Measurements from ENCODE around the gene FGR.
"Not testable (repeated sequence)": the region's sequence is repeated elsewhere in the genome, so short reads cannot be mapped to it uniquely, and the experiment has no call there.

FGR gene

DNA sequence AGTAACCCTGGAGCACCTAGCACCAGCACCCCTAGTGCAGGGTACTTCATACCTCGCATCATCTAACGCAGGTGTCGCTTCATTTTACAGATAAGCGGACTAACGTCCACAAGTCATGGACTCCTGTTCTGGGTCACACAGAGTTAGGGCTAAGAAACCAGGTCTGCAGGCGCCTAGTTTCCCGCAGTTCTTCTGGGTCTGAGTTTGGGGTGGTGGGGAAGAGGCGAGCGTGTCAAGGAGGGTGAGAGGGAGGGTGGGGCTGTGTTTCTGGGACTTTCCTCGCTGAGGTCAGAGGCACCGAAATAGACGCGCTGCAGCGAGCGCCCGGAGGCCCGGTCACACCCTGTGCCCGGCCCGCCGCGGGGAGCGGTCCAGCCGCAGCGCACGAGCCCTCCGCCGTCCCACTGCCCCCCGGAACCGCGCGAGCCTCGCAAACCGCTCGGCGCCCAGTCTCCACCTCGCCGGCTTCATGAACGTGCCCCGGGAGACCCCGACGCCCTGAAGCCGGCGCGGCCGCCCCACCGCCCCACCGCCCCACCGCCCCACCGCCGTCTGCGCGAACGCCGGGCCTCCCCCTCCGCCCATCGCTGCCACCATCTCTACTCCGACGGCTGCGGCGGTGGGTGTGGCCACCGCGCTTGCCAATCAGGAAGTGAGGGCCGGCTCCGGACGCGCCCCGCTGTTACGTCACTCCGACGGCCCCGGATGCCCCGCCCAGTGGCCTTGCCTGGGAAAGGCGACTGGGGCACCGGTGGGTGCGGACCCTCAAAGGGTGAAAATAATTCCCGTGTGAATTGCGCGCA is 24.7 kb upstream of the FGR start:
- DNase-seq: peak; percentile 91

DNA sequence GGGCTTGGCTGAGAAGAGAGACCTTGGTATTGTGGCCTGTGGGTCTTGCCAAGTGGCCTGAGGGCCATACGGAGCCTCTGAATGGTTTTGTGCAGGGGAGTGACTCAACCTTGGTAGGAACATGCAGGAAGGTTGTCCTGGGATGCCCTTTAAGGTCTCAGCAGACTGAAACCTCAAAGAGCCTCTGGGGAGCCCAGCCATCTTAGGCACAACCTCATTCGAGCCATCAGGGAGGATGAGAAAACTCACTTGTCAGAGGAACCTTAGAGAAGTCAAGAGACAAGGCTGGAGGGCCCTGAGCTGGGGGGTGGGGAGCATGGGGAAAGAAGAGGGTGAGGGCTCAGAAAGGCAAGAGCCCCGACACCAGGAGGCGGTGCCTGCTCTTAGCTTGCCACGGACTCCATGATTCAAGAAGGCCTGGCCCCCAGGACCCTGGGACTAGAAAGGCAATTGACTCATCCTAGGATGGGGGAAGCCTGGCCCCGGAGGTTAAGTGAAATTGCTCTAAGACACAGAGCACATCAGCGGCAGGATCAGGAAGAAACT is 24.0 kb upstream of the FGR start:
- no peak for DNase-seq

DNA sequence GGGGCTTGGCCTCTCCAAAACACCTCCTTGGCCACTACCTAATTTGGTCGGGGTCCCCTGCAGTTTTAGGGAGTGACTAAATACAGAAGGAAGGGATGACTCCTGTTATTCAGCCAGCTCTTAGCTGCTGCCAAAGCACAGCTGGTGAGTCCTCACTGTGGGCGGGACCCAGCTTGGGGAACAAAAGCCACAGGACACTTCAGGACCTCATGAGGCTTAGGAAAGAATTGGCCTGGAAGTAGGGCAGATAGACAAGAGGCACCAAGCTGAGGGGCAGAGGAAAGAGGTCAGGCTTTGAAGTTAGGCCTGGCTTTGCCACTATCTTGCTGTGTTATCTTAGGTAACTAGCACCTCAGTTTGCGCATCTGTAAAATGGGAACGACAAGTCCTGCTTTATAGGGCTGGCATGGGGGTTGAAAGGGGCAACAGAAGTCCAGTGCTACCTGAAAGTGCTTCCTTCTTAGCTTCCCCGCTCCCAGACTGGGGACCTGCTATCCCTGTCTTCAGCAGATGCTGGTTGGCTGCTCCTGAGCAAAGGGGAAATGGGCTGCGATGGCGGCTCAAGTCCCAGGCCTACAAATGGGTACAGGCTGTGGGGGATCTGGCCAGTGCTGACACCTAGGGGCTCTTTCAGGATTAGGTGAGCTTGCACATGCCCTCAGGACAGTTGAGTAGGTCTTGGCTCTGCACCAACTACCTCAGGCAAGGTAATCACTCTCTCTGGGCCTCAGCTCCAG is 21.3 kb upstream of the FGR start:
- peak in 1 of 2 donors; percentile 48 for DNase-seq

DNA sequence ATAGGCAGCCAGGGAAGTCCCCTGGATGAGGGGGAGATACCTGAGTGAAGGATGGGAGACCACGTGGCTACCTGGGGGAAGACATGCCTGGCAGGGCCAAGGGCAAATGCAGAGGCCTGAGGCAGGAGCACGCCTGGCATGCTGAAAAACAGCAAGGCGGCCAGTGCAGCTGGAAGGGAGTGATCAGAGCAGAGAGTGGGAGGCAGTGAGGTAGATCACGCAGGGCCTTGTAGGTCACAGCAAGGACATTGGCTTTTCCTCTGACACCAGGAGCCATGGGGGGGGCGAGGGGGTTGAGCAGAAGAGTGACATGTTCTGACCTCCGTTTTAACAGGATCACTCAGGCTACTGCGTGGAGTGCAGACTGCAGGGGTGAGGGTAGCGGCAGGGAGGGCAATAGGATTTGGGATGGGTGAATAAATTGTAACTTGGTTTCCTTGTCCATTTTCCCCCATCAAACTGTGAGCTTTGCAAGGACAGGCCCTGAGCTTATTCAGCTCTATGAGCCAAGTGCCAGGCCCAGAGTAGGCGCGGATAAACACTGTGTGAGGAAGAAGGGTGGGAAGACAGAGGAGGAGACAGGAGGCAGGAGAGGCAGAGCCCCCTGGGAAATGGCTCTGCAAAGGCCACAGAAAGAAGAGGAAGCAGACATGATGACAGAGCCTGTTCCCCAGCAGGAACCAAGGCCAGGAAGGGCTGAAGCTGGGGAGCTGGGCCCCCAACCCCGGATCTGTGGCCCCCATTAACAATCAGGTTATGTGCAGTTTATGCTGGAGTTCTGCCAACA is 20.4 kb upstream of the FGR start:
- DNase-seq: no peak

DNA sequence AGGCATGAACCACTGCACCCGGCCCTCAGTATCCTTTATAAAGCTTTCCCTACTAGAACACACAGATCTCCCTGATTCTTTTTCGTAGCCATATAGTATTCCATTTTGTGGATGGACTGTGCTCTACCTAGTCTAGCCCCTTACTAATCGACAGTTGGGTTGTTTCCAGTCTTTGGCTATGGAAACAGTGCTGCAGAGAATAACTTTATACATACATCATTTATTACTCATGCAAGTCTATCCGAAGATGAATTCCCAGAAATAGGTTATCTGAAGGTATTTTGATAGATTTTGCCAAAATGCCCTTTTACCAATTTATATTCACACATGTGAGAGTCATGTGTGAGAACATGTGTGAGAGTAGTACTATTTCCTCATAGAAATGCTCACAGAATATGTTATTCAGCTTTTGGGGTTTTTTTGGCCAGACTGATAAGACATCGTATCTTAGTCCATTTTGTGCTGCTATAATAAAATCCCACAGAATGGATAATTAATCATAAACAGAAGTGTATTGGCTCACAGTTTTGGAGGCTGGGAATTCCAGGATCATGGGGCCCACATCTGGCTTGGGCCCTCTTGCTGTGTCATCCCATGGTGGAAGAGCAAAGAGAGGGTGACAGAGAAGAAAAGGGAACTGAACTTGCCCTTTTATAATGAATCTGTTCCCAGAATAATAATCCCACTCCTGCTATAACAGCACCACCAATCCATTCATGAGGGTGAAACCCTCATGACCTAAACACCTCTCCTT is 17.3 kb upstream of the FGR start:
- DNase-seq: no peak

DNA sequence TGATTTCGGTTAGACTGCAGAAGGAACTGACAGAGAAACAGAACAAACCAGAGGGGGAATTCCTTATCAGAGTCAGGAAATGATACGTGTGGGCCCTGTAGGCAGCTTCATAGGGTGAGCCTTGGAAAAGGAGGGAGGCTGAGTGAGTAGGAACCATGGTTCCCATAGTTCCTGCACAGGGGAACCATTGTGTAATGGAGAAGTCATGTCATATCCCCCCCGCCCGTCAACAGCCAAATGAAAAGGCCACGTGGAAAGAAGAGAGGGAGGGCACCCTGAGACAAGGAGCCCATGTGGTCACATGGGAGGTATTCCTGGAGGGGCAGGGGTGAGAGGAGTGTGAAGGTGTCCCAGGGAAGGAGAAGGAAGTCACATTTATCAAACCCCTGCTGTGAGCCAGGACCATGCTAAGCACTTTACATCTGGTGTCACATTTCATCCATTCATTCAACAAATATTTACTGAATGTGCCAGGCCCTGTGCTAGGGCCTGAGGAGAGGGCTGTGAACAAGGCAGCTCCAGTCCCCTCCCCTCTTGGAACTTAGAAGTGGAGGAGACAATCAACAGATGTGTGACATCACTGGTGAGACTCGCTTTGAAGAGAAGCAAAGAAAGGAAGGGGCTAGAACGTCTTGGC is 15.7 kb upstream of the FGR start:
- DNase-seq: peak in 1 of 2 donors; percentile 38

DNA sequence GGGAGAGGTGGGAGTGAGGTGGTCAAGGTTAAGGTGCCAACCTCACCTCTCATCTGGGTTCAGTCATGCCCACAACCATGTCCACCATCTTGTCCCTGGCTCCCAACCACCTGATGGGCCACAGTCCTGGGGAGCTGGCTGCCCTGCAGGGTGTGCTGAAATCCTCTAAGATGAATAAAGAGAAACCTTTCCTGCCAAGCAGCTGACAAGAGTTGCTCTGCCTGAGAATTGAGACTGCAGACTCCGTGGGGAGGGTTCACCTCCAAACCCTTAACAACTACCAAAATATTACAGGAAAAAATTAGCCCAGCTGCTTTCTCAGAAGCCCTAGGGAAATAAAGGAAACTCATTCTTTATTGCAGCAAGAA is 15.2 kb upstream of the FGR start:
- no peak for DNase-seq

DNA sequence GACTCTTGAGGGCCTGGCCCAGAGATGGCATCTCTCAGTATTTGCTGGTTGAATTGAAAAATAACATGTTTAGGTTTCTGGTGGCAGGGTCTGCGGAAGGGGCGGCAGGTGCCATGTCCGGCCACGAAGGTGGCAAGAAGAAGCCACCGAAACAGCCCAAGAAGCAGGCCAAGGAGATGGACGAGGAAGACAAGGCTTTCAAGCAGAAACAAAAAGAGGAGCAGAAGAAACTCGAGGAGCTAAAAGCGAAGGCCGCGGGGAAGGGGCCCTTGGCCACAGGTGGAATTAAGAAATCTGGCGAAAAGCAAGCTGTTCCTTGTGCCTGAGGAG is 14.3 kb upstream of the FGR start:
- DNase-seq: no peak

DNA sequence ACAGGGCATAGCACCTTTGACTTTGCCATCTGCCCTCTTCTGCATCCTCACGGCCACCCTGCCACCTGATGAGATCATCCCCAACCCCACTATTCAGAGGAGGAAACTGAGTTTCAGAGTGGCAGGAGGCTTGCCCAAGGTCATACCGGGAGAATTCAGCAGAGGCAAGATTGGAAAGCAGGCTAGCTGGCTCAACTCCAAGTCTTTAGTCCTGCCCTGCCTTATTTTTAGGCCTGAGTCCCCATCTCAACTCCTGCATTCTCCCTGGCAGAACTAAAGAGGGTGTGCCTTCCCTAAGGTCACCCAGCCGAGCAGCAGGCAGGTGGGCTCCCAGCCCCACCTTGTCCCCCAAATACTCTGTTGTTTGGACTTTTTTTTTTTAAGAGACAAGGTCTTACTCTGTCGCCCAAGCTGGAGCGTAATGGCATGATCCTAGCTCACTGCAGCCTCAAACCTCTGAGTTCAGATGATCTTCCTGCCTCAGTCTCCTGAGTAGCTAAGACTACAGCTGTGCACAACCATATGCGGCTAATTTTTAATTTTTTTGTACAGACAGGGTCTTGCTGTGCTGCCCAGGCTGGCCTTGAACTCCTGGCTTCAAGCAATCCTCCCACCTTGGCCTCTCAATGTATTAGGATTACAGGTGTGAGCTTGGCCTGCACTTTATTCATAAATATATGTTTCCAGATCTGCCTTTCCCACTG is 13.8 kb upstream of the FGR start:
- no peak for DNase-seq

DNA sequence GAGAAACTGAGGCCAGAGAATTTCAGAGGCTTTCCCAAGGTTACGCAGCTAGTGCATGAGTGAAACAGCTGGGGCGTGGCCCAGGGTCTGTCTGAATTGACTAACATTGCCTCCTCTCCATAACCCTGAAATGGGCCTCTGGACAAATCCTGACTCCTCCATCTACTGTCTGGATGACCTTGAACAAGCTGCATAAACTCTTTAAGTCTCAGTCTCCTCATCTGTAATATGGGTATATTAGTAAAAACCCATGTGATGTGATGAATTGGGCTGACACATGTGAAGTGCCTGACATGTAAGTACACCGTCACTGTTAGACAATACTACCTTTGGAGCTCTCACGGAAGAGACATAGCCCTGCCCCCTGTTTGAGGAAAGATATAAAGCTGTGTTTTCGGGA is 12.3 kb upstream of the FGR start:
- DNase-seq: no peak

DNA sequence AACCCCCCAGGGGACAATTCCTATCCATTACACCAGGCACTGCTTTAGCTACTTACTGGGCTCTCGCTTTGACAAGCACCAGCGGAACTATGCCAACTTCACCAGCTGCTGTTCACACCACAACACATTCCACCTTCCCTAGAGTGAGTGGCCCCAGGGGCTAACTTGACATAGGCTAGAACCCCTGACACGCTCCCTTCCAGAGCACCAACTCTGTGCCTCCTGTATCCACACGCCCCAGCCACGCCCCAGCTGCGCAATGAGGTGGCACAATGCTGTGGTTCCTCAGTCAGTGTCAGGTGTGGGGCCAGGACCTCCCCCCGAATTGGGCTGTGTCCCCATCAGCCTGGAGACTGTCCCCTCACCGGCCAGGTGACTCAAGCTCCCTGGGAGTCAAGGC is 11.7 kb upstream of the FGR start:
- DNase-seq: no peak

DNA sequence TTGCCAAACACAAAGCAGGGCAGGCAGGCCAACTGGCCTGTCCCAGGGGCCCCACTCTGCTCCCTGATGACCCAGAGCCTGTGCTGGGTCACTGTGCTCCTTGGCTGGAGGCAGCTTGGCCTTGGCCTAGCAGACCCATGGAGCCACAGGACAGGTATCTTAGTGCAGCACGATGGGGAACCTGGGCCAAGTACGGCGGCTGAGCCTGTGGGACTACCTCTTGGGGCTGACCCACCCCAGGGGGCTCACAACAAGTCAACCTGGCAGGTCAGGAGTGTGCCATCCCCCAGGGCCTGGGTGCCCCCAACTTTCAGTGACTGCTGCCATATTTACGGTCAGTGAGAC is 10.1 kb upstream of the FGR start:
- no peak for DNase-seq

DNA sequence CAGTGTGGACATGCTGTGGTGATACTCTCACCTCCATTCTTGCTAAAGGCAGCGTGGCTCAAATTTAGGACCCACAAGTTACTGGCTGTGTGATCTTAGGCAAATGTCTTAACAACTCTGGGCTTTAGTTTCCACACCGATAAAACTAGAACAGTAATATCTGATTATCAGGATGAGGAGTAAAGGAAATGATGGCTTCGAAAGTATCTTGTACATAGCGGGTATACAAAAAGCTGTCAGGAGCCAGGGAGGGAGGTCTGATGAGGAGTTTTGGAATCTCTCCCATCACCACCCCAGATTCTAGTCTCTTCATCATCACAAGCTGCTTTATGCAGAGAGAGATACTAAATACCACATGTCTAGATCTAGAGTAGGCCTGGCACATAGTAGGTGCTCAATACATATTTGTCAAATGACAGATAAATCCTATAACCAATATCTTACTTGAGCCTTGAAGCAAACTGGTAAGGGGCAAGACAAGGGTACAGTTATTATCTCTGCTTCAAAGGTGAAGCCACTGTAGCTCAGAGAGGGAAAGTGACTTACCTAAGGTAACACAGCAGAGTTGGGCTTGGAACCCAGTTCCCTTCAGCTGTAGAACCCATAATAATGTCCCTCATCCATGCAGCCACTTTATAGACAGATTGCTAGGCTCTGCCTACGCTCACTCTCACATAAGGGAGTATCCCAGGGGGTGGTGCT is 9.5 kb upstream of the FGR start:
- DNase-seq: no peak

DNA sequence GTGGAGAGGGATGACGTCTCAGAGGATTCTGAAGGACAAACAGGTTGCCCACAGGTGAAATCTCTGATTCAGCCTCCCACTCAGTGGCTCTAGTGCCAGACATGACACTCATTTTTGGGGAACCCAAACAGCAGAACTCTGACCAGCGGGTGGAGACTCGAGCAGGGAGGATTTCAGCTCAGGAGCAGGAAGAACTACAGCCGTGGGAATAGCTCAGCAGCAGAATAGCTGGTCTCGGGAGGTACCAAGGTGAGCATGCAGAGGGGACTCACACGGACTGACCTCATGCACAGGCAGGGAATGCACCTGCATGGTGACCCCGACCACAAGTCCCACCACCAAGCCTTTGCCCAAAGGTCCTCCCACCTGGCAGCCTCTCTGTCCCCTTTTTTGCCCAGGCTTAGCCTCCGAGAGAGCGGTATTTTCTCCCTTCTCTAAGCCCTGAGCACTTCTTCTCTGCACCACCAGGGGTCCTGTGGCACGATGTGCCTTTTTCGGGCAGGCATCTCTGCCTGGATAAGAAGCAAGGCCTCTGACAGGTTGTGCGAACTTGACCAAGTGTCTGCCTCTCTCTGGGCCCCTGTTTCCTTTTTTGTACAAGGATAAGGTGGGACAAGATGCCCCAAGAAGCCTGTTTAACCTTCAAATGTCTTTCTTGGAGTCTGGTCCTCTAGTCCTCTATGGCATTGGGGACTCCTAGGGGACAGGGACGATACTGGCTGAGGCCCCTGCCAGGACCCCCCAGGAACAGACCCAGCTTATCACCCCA is 8.8 kb upstream of the FGR start:
- peak; percentile 76 to 83 for DNase-seq

DNA sequence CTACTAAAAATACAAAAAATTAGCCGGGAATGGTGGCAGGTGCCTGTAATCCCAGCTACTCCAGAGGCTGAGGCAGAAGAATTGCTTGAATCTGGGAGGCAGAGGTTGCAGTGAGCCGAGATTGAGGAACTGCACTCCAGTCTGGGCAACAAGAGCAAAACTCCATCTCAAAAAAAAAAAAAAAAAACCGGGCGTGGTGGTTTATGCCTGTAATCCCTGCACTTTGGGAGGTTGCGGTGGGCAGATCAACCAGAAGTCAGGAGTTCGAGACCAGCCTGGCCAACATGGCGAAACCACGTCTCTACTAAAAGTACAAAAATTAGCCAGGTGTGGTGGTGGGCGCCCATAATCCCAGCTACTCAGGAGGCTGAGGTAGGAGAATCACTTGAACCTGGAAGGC is 5.5 kb upstream of the FGR start:
- not testable (repeated sequence) for DNase-seq

DNA sequence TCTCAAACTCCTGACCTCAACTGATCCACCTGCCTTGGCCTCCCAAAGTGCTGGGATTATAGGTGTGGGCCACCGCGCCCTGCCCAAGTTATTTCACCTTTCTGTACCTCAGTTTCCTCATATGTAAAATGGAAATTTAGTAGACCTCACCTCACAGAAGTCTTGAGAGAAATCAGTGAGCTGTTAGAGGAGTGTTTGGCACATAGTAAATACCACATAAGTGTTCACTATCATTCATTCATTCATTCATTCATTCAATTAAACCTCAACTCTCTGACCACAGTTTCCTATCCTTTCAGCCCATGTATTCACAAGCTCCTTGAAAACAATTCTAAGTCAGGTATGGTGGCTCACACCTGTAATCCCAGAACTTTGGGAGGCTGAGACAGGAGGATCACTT is 3.8 kb upstream of the FGR start:
- DNase-seq: no peak

DNA sequence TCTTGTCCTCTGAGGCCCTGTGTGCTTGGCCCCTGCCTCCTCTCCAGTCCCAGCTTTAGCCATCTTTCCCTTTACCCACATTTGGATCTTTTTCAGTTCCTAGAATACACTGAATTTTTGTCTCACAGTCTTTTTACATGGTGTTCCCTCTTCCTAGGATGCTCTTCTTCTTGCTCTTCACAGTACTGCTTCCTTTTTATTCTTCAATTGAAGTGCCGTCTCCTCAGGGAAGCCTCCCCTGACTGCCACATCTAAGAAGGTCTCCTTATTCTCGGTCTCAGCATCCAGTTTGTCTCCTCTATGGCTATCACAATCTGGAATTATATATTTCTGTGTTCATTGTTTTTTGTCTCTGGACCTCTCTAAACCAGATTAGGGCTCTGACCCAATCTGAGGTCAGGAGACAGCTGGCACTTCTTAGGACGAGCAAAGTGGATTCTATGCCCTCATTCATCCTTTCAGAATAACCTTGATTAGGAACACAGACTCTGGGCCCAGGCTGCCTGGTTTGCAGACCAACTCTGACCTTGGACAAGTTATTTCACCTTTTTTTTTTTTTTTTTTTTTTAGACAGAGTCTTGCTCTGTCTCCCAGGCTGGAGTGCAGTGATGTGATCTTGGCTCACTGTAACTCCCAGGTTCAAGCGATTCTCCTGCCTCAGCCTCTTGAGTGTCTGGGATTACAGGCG is 3.2 kb upstream of the FGR start:
- no peak for DNase-seq

DNA sequence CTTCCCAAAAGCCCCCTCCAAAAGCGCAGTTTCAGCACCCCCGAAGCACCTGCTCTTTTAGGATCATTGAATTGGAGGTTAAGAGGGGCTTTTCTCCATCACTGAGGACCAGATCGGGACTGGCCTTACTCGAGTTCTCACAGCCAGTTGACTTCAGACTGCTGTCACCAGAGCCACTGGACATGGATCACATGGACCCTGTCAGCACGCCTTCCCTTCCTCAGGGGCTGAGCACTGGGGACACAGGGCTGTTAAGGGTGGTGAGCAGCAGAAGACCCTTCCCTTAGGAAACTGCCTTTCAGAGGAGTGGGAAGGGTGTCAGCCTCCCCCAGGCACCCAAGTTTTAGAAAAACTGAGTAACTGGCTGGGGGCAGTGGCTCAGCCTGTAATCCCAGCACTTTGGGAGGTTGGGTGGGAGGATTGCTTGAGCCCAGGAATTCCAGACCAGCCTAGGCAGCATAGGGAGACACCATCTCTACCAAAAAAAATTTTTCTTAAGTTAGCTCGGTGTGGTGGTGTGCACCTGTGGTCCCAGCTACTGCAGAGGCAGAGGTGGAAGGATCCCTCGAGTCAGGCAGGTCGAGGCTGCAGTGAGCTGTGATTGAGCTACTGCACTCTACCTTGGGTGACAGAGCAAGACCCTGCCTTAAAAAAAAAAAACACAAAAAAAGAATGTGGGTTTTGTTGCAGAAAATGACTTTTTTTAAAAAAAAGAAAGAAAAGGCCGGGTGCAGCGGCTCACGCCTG is 584 bp upstream of the FGR start:
- no peak for DNase-seq
